Tibial nerve (tissue), 4 donors: Measurements from ENCODE around the gene RASGRP3. TPM values are rescaled to one million over a fixed set of nuclear protein-coding genes. Genes with fewer than 3 reads are reported as not detected.

Source experiments
- DNase-seq, 2 donors: peaks; one replicate each; pipeline ENCODE4 v3.0.0-alpha.2; 2019; ENCODE audit warnings: low spot score in 2 of 2
- H3K27ac ChIP-seq, 4 donors: fragments of 200-600 bp; sonication (generic) in 3 of 4; one replicate each; pipeline ENCODE4 v1.5.1; 2017 to 2019; ENCODE audit warnings: mild to moderate bottlenecking in 1 of 4
- H3K27me3 ChIP-seq, 2 donors: fragments of 200-600 bp; sonication (generic) in 1 of 2; one replicate each; pipeline versions ENCODE4 v1.5.1 to v1.6.0; 2017 to 2019
- H3K36me3 ChIP-seq, 3 donors: fragments of 200-600 bp; sonication (generic); one replicate each; pipeline ENCODE4 v1.5.1; 2018 to 2019
- H3K4me1 ChIP-seq, 4 donors: fragments of 200-600 bp; sonication (generic) in 3 of 4; one replicate each; pipeline ENCODE4 v1.5.1; 2017 to 2019
- H3K4me3 ChIP-seq, 4 donors: fragments of 200-600 bp; sonication (generic) in 3 of 4; one replicate each; pipeline ENCODE4 v1.5.1; 2017 to 2019; ENCODE audit warnings: mild to moderate bottlenecking in 1 of 4, moderate library complexity in 1 of 4
- H3K9me3 ChIP-seq, 4 donors: fragments of 200-600 bp; sonication (generic) in 3 of 4; one replicate each; pipeline ENCODE4 v1.5.1; 2017 to 2019
- EP300 ChIP-seq, 2 donors: sonication (generic); formaldehyde crosslinking; IDR thresholded peaks; one replicate each; pipeline ENCODE4 v1.6.1; 2017; ENCODE audit warnings: antibody characterized with exemption in 2 of 2, mild to moderate bottlenecking in 1 of 2
- POLR2A ChIP-seq, 2 donors: fragments of 450-650 bp; IDR thresholded peaks; one replicate each; pipeline ENCODE4 v1.6.1; 2017; ENCODE audit warnings: antibody characterized with exemption in 2 of 2, mild to moderate bottlenecking in 2 of 2, moderate library complexity in 2 of 2
- WGBS, 2 donors: methylation state at CpG; one replicate each; pipeline ENCODE4 v1.1.5; 2018; 5-methylcytosine and 5-hydroxymethylcytosine counted together
- total RNA-seq, 4 donors: library from RNA; depleted of rRNA; stranded (reverse); fragments of >200 nt; gene quantifications; one replicate each; pipeline ENCODE4 v1.1.0, GENCODE V29; 2016
- TF ChIP-seq, protein P1 (sequence below), 5 experiments: fragments of 200-600 bp in 3 of 5; fragments of 450-650 bp in 2 of 5; sonication (generic) in 3 of 5; IDR thresholded peaks; one replicate each; pipeline ENCODE4 v1.5.1; 2016 to 2019; ENCODE audit warnings: antibody characterized with exemption in 5 of 5, mild to moderate bottlenecking in 3 of 5, moderate library complexity in 2 of 5

Gene RASGRP3
- total RNA-seq, 4 donors from 2014 or later = 2.4 to 5.4 (median 3.9) TPM

DNA sequence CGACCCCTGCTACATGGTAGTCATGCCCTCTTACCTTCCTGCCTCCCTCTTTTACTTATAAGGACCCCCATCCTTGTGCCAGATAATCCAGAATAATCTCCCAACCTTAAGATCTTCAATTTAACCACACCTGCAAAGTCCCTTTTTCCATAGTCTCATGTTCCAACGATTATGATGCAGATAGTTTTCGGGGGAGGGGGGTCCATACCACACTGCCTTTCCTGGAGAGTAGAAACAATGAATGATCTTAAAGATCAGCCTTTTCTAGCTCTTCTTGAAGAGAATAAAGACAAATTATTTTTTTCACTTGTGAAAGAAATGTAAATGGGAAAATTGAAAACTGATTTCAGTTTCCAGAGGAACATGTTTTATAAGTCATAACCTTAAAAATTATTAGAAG is 127.0 kb downstream of the RASGRP3 start:
- WGBS, 2 donors = 74% methylated on average over 3 of the region's 3 CpGs
- Histone ChIP-seq H3K4me3 (no peak overlapping the region), H3K27me3 (no peaks in the 10 kb centered on the region), H3K36me3 (no peaks in the 10 kb centered on the region), H3K9me3 (no peaks in the 10 kb centered on the region), H3K4me1 (peaks cover 0 to 2% (median under 1%) of the 10 kb centered on the region in 4 donors), H3K27ac (no peak overlapping the region)
- TF ChIP-seq EP300 (IDR thresholded peaks at IDR 0.05) (no peak), POLR2A (IDR thresholded peaks at IDR 0.05) (no peak)
- TF ChIP-seq, protein P1, sequence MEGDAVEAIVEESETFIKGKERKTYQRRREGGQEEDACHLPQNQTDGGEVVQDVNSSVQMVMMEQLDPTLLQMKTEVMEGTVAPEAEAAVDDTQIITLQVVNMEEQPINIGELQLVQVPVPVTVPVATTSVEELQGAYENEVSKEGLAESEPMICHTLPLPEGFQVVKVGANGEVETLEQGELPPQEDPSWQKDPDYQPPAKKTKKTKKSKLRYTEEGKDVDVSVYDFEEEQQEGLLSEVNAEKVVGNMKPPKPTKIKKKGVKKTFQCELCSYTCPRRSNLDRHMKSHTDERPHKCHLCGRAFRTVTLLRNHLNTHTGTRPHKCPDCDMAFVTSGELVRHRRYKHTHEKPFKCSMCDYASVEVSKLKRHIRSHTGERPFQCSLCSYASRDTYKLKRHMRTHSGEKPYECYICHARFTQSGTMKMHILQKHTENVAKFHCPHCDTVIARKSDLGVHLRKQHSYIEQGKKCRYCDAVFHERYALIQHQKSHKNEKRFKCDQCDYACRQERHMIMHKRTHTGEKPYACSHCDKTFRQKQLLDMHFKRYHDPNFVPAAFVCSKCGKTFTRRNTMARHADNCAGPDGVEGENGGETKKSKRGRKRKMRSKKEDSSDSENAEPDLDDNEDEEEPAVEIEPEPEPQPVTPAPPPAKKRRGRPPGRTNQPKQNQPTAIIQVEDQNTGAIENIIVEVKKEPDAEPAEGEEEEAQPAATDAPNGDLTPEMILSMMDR (IDR thresholded peaks at IDR 0.05) = no peak
- no peak for DNase-seq

DNA sequence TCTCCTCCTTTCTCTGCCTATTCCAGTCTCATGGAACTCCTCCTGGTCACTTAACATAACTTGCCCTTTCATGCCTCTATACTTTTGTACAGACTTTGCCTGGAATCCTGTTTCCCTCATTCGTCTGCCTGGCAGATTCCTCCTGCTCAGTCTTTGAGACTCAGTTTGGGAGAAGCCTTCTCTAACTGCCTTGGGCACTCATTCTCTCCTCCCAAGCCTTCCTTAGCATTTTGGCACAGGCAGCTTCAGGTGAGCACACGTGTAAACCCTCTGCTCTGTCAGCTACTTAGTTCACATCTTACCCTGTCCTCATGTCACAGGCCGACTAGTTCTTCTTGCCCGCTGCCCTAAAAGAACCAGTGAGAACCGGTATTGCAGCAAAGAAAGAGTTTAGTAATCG is 128.6 kb downstream of the RASGRP3 start:
- no peaks in the 10 kb centered on the region for H3K27me3 ChIP-seq
- TF ChIP-seq POLR2A (IDR thresholded peaks at IDR 0.05) = no peak
- TF ChIP-seq, protein P1 (IDR thresholded peaks at IDR 0.05) = no peak
- TF ChIP-seq EP300 (IDR thresholded peaks at IDR 0.05) = no peak

DNA sequence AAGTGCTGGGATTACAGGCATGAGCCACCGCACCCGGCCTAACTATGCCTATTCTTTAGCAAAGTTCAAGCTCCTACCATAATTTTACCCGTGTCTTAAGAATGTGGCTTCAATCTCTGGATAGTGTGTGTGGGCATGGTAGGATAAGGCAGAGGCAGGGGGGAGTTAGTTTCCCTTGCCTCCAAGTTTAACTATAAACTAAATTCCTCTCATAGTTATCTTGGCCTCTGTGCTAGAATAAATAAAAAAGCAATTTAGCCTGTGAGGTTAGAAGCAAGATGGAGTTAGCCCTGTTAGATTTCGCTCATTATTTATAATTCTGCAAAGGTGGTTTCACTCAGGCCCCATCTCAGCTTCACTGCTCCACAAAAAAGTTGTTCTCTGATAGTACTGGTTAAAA is 129.7 kb downstream of the RASGRP3 start:
- WGBS, 2 donors = 75 to 79% methylated on average over 4 of the region's 4 CpGs
- H3K9me3 ChIP-seq = no peaks in the 10 kb centered on the region
- no peak overlapping the region for H3K27ac ChIP-seq
- no peak overlapping the region for H3K4me3 ChIP-seq
- TF ChIP-seq, protein P1 (IDR thresholded peaks at IDR 0.05) = no peak
- TF ChIP-seq POLR2A (IDR thresholded peaks at IDR 0.05) (no peak), EP300 (IDR thresholded peaks at IDR 0.05) (no peak)
- no peak for DNase-seq
- no peaks in the 10 kb centered on the region for H3K27me3 ChIP-seq
- H3K4me1 ChIP-seq = no peaks in the 10 kb centered on the region
- H3K36me3 ChIP-seq = no peaks in the 10 kb centered on the region

More for the DNA sequence above, 128.6 kb downstream of the RASGRP3 start:
- no peaks in the 10 kb centered on the region for H3K4me1 ChIP-seq
- H3K27ac ChIP-seq = no peak overlapping the region
- no peaks in the 10 kb centered on the region for H3K9me3 ChIP-seq
- 72 to 83% methylated on average over 6 of the region's 6 CpGs for WGBS, 2 donors
- no peaks in the 10 kb centered on the region for H3K36me3 ChIP-seq
- DNase-seq = no peak
- no peak overlapping the region for H3K4me3 ChIP-seq

DNA sequence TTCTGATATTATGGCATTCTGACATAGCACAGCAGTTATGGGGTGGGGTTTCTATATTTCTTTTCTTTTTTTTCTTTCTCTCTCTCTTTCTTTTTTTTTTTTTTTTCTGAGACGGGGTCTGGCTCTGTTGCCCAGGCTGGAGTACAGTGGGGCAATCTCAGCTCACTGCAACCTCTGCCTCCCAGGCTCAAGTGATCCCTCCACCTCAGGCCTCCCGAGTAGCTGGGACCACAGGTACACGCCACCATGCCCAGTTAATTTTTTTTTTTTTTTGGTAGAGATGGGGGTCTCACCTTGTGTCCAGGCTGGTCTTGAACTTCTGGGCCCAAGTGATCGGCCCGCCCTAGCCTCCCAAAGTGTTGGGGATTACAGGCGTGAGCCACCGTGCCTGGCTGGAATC is 130.2 kb downstream of the RASGRP3 start:
- no peak for DNase-seq
- H3K9me3 ChIP-seq = no peaks in the 10 kb centered on the region
- no peaks in the 10 kb centered on the region for H3K27me3 ChIP-seq
- TF ChIP-seq EP300 (IDR thresholded peaks at IDR 0.05) (no peak), POLR2A (IDR thresholded peaks at IDR 0.05) (no peak)
- TF ChIP-seq, protein P1 (IDR thresholded peaks at IDR 0.05) = no peak
- H3K4me1 ChIP-seq = no peaks in the 10 kb centered on the region
- no peaks in the 10 kb centered on the region for H3K36me3 ChIP-seq
- no peak overlapping the region for H3K27ac ChIP-seq
- 94 to 96% methylated on average over 7 of the region's 7 CpGs for WGBS, 2 donors
- H3K4me3 ChIP-seq = no peak overlapping the region

DNA sequence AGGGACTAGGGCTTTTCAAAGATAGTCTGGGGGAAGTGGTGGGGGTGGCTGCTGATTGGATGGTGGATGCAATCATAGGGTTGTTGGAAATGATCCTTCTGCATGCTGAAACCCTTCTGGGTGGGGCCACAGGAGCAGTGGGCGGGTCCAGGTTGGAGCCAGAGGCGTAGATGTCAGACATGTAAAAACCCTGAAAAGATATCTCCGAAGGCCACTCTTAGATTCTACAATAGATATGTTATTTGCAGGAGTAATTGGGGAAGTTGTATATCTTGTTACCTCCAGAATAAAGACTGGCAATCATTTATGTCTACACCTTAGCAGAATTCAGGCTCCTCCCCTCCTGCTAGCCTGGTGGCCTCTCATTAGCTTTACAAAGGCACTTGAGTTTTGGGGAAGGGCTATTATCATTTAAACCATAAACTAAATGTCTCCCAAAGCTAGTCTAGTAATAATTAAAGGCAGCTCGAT is 130.8 kb downstream of the RASGRP3 start:
- H3K36me3 ChIP-seq = no peaks in the 10 kb centered on the region
- 68 to 70% methylated on average over 4 of the region's 4 CpGs for WGBS, 2 donors
- no peak for DNase-seq
- H3K4me1 ChIP-seq = no peaks in the 10 kb centered on the region
- H3K27ac ChIP-seq = no peak overlapping the region
- no peaks in the 10 kb centered on the region for H3K27me3 ChIP-seq
- H3K9me3 ChIP-seq = no peaks in the 10 kb centered on the region
- no peak overlapping the region for H3K4me3 ChIP-seq
- TF ChIP-seq, protein P1 (IDR thresholded peaks at IDR 0.05) = no peak
- TF ChIP-seq EP300 (IDR thresholded peaks at IDR 0.05) = no peak
- TF ChIP-seq POLR2A (IDR thresholded peaks at IDR 0.05) = no peak
